ENCODE measurements around the gene RAB14. TPM values are rescaled to one million over a fixed set of nuclear protein-coding genes. Genes with fewer than 3 reads are reported as not detected.

RAB14 gene
- polyA plus RNA-seq, 1 of the 3 experiments (the other 2 are of a cell fraction) = 17.4 TPM

DNA sequence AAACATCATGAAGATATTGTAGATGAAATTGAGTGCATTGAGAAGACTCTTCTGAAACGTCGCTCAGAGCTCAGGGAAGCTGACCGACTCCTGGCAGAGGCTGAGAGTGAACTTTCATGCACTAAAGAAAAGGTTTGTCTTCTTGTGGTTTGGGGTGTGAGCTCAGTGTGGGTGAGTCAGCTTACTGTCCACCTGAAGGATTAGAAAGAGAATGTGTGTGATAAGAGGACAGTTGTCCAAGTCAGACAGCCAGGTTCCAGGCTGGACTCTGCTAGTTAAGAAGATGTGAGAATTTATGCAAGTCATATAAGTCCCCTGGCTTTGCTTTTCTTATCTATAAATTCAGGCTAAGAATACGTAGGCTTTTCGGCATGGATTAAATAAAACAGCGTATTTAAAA is 46.9 kb downstream of the RAB14 start:
- Histone ChIP-seq H3K27ac (ENCODE audit: low read depth in 2 of 2, low read length in 1 of 2) (no peak overlapping the region), H3K4me1 (ENCODE audit: control insufficient read depth in 1 of 2, insufficient read depth in 2 of 2, low read depth in 1 of 2, low read length in 1 of 2) (peaks cover 0 to 6% of the 10 kb centered on the region in 2 experiments; a peak in 2 of 4 replicates), H3F3A (replicated peaks; ENCODE audit: insufficient read depth) (peaks cover 24% of the 10 kb centered on the region), H3K9me2 (no peaks in the 10 kb centered on the region), H3K9ac (no peak overlapping the region), H3K9me3 (no peaks in the 10 kb centered on the region), H4K20me1 (ENCODE audit: insufficient read depth) (no peaks in the 10 kb centered on the region; the same call in 1 of the 2 replicates), H3K4me2 (no peak overlapping the region), H2AFZ (ENCODE audit: low read depth) (no peak overlapping the region), H3K79me2 (ENCODE audit: insufficient read depth) (no peaks in the 10 kb centered on the region), H3K36me3 (replicated peaks in 1 of 2; ENCODE audit: control insufficient read depth in 1 of 2, insufficient read depth in 2 of 2, low read length in 1 of 2) (peaks cover 40 to 46% of the 10 kb centered on the region in 2 experiments), H3K4me3 (ENCODE audit: low read depth in 2 of 2, low read length in 1 of 2) (no peak overlapping the region), H3K27me3 (ENCODE audit: insufficient read depth) (no peaks in the 10 kb centered on the region)
- no peak for DNase-seq
- TF ChIP-seq JUND (IDR thresholded peaks at IDR 0.05) (no peak), EP300 (IDR thresholded peaks at IDR 0.05; ENCODE audit: borderline replicate concordance in 1 of 2, low read depth in 1 of 2, low read length in 1 of 2) (no peak), ELF1 (IDR thresholded peaks at IDR 0.05) (no peak), FOXJ3 (CRISPR knock-in tag; IDR thresholded peaks at IDR 0.05) (no peak), RAD21 (IDR thresholded peaks at IDR 0.05; ENCODE audit: low read length) (no peak), TEAD4 (IDR thresholded peaks at IDR 0.05; ENCODE audit: borderline replicate concordance, insufficient read depth) (no peak), EZH2phosphoT487 (IDR thresholded peaks at IDR 0.05; ENCODE audit: borderline replicate concordance, low read depth) (no peak), CHD2 (IDR thresholded peaks at IDR 0.05; ENCODE audit: low read length, partially characterized antibody) (no peak), FOXM1 (IDR thresholded peaks at IDR 0.05; ENCODE audit: low read depth) (no peak), NFIC (IDR thresholded peaks at IDR 0.05; ENCODE audit: borderline replicate concordance) (no peak), MXI1 (IDR thresholded peaks at IDR 0.05; ENCODE audit: low read depth, low read length) (no peak), TAF1 (IDR thresholded peaks at IDR 0.05; ENCODE audit: borderline replicate concordance, low read depth, low read length) (no peak), SMC3 (IDR thresholded peaks at IDR 0.05; ENCODE audit: low read depth, low read length) (no peak)
- TF ChIP-seq, protein P1, sequence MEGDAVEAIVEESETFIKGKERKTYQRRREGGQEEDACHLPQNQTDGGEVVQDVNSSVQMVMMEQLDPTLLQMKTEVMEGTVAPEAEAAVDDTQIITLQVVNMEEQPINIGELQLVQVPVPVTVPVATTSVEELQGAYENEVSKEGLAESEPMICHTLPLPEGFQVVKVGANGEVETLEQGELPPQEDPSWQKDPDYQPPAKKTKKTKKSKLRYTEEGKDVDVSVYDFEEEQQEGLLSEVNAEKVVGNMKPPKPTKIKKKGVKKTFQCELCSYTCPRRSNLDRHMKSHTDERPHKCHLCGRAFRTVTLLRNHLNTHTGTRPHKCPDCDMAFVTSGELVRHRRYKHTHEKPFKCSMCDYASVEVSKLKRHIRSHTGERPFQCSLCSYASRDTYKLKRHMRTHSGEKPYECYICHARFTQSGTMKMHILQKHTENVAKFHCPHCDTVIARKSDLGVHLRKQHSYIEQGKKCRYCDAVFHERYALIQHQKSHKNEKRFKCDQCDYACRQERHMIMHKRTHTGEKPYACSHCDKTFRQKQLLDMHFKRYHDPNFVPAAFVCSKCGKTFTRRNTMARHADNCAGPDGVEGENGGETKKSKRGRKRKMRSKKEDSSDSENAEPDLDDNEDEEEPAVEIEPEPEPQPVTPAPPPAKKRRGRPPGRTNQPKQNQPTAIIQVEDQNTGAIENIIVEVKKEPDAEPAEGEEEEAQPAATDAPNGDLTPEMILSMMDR (IDR thresholded peaks at IDR 0.05) = no peak
- TF ChIP-seq, protein P2, sequence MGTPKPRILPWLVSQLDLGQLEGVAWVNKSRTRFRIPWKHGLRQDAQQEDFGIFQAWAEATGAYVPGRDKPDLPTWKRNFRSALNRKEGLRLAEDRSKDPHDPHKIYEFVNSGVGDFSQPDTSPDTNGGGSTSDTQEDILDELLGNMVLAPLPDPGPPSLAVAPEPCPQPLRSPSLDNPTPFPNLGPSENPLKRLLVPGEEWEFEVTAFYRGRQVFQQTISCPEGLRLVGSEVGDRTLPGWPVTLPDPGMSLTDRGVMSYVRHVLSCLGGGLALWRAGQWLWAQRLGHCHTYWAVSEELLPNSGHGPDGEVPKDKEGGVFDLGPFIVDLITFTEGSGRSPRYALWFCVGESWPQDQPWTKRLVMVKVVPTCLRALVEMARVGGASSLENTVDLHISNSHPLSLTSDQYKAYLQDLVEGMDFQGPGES (IDR thresholded peaks at IDR 0.05; ENCODE audit: low read depth, low read length) = no peak
- TF ChIP-seq, protein P3, sequence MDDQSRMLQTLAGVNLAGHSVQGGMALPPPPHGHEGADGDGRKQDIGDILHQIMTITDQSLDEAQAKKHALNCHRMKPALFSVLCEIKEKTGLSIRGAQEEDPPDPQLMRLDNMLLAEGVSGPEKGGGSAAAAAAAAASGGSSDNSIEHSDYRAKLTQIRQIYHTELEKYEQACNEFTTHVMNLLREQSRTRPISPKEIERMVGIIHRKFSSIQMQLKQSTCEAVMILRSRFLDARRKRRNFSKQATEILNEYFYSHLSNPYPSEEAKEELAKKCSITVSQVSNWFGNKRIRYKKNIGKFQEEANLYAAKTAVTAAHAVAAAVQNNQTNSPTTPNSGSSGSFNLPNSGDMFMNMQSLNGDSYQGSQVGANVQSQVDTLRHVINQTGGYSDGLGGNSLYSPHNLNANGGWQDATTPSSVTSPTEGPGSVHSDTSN (IDR thresholded peaks at IDR 0.05) = no peak
- CTCF ChIA-PET = interaction anchor here (2.1 kb wide), 1 partner anchor 16 kb away, joined by 9 read pairs; no protein-coding TSS in a partner anchor
- POLR2A ChIA-PET = no interaction called here
- WGBS (ENCODE audit: low lambda C conversion rate) = 93% methylated on average over 6 of the region's 6 CpGs

All from SK-N-SH (cell line).